Activated T-helper 1 cell treated with anti-CD3 and anti-CD28 coated beads, Interleukin-2, amount 50 U/mL, for 16 hours (primary cell): ENCODE measurements around the gene TUFM.
"Not testable (repeated sequence)": the region's sequence is repeated elsewhere in the genome, so short reads cannot be mapped to it uniquely, and the experiment has no call there.

Experiments used
- DNase-seq, 2 donors: peaks; one replicate each; pipeline ENCODE4 v3.0.0-alpha.2; 2020; ENCODE audit warnings: low read depth in 1 of 2, low spot score in 1 of 2

The TUFM gene

DNA sequence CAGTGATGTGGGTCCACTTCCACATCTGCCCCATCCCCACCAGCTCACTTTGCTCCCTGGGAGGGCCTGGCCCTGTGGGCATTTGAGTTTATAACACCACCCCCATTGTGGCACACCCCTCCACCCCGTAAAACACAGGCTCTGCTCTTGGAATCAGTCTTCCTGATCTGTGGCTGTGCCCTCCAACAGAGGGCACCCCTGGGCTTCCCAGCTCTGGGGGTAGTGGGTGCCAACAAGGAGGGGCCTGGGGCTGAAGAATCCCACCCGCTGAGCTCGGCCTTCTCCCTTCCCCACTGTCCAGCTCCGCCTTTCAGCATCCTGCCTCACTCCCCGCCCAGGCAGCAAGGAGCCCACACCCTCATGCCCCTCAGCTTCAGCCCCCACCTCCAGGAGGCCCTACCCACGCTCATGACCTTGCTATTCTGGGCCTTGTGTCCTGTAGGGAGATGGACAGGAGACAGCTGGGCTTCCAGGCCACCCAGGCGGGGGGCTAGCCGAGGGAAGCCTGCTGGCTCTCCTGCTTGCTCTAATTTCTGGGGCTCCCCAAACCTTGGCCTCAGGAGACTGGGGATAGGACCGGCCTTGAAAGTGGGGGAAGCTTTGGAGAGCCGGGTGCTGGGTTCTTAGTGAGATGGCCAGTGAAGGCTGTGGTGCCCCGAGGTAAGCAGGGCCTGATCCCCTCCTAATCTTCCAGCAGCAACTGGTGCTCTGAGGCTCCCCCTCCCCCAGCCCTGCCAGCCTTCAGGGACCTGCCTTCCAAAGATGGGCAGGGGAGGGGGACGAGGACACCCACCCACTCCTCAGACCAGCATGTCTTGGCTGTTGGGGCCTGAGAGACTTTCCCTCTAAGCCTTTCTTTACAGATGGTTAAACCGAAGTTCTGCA, 29.2 kb upstream of the TUFM start:
- DNase-seq = no peak

DNA sequence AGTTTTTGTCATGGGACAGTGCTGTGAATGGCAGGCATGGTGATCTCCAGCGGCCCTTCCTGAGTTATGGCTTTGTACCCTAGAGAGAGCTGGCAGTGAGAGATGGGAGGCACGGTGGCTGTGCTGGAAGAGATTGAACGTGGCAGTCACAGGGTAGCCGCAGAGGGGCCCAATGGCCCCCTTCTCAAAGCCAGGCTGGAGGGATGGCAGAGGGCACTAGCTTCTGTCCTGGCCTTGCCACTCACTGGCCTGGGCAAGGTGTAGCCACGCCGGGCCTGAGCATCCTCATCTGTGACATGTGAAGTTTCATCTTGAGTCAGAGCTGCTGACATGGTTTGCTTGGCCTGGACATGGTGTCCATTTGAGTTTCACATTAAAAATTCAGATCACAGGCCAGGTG, 28.3 kb upstream of the TUFM start:
- DNase-seq = no peak

DNA sequence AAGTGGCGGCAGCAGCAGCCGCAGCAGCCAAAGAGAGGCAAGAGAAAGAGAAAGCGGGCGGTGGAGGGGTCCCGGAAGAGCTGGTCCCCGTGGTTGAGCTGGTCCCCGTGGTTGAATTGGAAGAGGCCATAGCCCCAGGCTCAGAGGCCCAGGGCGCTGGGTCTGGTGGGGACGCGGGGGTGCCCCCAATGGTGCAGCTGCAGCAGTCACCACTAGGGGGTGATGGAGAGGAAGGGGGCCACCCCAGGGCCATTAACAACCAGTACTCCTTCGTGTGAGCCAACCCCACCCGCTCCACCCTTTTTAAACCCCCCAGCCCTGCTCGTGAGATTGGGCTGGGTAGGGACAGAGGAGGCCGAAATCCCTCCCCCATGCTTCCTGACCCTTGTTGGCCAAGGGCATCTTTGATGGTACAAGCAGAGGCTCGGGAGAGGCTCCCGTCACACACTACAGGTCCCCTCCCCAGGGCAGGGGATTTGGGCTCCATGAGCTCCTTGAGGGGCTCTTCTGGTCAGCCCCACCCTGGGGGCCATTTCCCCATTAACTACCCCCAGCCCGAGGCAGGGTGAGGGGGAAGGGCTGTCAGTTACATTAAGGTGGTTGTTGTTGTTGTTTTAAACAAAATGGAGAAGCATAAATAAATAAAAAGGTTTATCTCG, 27.5 kb upstream of the TUFM start:
- DNase-seq = peak; percentile 23 to 53

- no peak for DNase-seq
These were observed 26.8 kb upstream of the TUFM start for GRCh38 chr16:28872952-28873351.

DNA sequence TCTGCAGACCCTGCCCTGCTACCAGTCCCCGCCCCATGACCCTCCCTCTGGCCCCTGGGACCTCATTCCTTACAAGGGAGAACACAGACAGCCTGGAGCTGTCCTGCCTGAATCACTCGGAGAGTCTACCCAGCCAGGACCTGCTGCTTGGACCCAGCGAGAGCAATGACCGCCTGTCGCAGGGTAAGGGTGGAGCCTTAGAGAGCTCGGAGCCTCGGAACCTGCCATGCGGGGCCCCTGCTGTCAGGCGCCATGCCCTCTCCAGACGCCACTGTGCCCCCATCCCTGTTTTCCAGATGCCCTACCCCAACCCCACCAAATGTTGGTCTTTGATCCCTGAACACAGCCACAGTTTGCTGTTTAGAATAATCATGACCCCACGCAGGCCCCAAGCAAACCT, 23.1 kb upstream of the TUFM start:
- no peak for DNase-seq

GRCh38 chr16:28867646-28868045, 21.5 kb upstream of the TUFM start:
- not testable (repeated sequence) for DNase-seq

DNA sequence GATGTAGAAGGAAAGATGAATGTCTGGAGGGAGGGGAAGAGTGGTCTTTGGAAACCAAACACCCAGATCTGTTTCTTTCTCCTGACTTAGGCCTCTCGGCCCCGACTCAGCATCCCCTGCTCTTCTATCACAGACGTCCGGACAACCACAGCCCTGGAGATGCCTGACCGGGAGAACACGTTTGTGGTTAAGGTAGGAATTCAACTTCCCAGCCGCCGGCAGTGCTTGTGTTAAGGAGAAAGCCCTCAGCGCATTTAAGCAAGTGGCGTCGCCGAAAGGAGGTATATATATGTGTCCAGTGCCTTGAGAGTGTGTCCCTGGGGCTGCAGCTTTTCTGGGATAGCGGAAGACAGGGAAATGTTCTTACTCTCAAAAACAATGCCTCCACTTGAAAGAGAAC, 21.1 kb upstream of the TUFM start:
- DNase-seq = no peak

DNA sequence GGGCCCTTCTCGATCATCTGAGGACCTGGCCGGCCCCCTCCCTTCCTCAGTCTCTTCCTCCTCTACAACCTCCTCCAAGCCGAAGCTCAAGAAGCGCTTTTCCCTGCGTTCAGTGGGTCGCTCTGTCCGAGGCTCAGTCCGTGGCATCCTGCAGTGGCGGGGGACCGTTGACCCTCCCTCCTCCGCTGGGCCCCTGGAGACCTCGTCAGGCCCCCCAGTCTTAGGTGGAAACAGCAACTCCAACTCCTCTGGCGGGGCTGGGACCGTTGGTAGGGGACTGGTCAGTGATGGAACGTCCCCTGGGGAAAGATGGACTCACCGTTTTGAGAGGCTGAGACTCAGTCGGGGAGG, 20.3 kb upstream of the TUFM start:
- no peak for DNase-seq

GRCh38 chr16:28865722-28866453, 19.7 kb upstream of the TUFM start:
- no peak for DNase-seq

DNA sequence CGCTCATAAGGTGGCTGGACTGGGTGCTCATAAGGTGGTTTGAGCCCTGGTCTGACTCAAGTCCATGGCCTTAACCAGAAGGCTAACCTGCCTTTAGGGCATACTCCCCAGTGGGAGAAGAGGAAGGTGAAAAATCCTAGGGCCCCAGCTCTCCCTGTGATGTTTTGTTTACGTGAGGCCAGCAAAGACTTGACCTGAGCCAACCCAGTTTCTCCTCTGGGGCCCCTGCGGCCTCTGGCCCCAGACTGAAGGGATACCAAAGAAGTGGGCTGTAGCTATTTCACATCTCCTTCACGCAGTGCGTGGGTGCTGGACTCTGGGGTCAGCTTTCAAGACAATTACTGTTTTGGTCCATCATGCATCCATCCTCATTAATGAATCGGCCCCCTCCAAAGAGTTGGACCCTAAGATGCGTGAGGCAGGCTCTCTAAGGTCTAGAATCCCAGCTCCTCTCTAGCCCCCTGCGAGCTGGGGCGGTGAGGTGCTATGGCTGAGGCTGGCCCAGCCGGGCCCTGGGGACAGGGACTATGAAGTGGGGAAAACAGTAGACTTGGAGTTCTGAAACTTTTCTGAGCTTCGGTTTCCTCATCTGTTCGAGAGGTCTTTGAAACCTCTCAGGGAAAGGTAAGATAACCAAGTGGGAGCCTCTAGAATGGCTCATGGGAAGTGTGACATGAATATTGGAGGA, 19.0 kb upstream of the TUFM start:
- no peak for DNase-seq

DNA sequence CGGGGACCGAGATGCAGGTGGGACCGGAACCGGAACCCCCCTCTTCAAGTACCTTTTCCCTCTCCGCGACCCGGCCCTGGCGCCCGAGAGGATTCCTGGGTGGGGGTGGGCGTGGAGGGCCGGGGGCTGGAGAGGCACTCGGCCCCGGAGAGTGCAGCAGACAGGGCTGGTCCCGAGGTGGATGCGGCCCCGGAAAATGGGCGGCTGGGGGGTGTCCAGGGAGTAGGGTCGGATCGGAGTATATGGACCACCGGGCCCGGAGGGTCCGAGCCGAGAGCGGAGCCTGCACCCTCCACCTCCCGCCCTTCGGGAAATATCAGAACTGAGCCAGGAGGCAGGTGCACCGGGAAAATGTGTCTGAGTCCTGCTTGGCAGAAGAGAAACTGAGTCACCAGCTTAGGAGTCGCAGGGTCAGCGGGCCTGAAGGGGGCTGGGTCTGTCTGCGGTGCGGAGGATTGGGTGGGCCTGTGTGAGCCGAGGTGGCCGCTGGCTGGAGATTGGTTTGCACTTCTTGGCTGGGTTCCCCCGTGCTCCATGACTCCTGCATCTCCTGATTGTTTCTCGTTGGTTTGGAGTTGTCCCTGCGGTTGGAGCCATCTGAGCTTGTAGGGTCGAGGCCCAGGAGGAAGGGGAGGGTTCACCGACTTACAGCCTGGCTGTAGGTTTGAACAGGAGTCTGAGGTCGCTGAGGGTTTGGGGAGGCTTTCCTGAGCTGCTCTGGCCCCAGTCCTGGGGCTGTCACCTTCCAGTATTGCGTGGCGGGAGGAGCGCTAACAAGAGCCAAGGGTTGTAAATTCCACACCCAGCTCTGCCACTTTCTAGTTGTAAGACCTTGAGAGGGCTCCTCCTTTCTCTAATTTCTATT, 18.0 kb upstream of the TUFM start:
- no peak for DNase-seq

DNA sequence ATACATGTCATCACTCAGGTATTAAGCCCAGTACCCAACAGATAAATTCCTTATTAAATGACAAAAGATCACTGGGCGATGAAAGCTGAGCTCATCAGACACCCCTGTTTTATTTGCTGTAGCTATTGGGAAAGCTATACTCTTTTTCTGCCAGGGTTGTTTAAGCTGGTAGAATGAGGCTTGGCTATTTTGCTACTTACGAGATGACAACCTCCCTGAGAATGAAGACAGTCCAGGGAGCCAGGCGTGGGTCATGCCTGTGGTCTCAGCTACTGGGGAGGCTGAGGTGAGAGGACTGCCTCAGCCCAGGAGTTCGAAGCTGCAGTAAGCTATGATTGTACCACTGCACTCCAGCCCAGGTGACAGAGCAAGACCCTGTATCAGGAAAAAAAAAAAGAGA, 13.2 kb upstream of the TUFM start:
- DNase-seq = no peak

DNA sequence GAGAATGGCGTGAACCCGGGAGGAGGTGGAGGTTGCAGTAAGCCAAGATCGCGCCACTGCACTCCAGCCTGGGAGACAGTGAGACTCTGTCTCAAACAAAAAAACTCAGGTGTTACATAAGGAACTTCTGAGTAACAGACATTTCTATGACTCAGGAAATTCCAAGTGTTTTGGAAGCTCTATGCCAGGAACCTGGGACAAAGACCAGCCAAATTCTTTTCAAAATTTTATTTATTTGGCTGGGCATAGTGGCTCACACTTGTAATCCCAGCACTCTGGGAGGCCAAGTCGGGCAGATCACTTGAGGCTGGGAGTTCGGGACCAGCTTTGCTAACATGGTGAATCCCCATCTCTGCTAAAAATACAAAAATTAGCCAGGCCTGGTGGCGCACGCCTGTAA, 12.3 kb upstream of the TUFM start:
- no peak for DNase-seq

DNA sequence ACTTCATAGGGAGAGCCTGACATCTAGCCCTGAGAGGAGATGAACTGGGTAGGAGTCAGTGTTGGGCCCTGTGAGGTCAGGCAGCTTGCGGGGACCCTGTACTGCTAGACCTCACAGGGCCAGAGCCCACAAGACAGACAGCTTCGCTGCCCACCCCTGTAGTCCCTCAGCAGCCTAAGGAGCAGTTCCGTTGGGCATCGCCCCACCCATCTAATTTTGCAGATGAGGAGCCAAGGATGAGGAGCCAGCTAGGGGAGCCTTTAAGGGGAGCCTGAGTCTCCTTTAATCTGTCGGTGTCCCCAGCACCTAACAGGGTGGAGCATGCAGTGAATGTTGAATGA, 755 bp upstream of the TUFM start:
- DNase-seq = no peak

DNA sequence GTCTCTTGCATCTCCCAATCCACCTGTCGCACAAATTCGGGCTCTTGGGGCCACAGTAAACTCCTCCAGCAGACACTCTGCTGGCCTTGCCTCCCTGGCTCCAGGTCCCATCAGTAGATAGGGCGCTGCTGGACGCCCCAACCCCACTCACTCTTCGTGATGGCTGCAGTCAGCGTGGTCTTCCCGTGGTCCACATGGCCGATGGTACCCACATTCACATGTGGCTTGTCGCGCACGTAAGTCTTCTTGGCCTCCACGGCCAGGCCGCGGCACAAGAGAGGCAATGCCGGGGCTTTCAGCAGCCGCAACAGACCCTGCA, 428 bp downstream of the TUFM start:
- DNase-seq = no peak

- DNase-seq = no peak
These were observed 855 bp downstream of the TUFM start for GRCh38 chr16:28845293-28845692.

- DNase-seq = no peak
These were observed 1.8 kb downstream of the TUFM start for GRCh38 chr16:28844226-28844885.

DNA sequence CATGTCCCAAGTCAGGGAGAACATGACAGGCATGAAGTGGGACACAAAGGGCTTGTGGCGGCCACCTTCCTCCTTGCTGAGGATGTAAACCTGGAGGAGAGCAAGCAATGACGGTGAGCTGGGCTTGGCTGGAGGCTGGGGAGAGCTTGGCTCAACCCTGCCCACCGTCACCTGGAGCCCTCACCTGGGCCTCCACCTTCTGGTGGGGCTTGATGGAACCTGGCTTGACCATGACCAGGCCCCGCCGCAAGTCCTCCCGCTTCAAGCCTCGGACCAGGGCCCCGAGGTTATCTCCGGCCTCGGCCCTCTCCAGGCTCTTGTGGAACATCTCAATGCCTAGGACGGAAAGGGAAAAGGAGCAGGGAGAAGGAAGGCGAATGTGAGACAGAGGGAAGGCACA, 2.4 kb downstream of the TUFM start:
- DNase-seq = no peak

GRCh38 chr16:28842696-28843095, 3.5 kb downstream of the TUFM start:
- no peak for DNase-seq

- no peak for DNase-seq
These were observed 6.2 kb downstream of the TUFM start for GRCh38 chr16:28839899-28840298.
